ENCODE results near the gene SRY.
"Not testable (repeated sequence)": the region's sequence is repeated elsewhere in the genome, so short reads cannot be mapped to it uniquely, and the experiment has no call there.

The SRY gene

DNA sequence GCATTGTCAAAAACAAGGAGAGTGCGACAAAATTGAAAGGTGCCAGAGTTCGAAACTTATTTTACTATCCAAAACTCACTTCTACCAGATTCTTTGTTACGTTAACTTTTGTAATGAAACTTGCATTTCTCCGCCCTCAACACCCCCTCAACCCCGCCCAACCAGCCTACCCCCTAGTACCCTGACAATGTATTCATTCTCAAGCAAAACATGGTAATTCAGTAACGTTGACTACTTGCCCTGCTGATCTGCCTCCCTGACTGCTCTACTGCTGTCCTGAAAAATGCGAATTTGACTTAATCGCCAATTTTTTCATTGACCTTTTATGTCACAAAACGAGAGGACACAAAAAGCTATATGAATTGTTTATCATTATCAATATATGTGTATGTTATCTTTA is at the start of gene SRY:
Gene SRY (minus strand): TSS at position 83 of the 400 bp plus-strand sequence. CDS start 79 bp downstream, at position 4.
- DNase-seq: no peak

DNA sequence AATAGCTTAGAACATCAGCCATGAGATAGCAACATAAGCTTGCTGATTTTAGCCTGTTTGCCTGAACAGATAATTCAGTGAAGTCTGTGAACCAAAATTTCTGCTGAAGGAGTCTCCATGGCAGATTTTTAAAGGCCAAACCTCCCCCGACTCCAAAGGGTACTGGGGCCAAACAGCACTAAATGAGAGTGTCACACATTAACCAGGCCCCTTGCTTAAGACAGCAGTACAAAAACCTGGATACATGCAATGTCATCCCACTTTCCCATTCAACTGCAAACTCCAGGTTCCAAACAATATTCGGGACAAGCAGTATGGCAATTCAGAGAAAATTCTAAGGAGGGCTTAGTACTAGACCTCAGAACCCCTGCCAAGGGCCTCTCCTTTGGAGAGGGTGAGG is 49.6 kb upstream of the SRY start:
- no peak for DNase-seq

DNA sequence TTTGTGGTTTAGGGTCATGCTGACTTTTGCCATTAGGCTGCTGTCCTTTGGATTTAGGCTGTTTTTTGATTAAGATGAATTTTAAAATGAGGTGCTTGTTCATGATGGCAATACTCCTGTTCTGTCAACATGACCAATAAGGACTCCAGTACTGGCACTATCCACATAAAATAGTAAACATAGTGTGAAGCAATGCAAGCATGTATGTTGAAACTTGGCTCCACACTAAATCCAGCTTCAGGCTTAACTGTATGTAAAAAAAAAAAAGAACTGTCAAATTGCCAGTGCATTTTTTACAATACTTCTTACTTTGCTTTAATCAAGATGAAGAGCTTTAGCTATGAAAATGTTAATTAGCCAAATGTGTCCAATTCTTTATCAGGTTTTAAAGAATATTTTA is 47.7 kb upstream of the SRY start:
- no peak for DNase-seq

DNA sequence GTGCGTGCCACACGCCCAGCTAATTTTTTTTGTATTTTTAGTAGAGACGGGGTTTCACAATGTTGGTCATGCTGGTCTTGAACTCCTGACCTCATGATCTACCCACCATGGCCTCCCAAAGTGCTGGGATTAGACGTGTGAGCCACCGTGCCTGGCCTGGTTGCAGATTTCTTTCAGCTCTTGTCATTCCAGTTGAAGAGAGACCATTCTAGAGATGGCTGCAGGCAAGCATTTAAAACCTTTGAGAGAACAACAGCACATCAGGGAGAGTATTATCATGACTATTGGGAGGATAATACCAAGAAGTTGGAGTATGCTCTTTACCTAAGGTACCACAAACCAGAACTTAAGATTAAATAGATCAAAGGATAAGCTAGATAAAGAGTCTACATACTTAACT is 41.0 kb upstream of the SRY start:
- DNase-seq: no peak

DNA sequence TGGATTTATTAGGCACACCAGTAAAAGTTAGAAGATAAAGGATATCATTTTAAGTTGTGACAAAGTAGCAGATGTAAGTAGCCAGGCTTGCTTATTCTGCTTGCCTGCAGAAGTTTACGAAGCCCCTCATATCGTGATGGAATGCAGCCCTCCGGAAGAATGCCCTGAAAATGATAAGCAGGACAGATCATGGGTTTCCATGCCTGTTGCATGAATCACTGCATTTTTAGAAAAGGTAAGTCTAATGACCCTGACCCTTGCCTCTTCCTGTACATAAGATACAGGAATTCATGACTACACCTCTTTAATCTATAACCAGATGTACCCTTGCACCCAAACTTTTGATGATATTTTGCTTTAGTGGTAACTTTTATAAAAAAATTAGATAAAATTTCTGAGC is 37.0 kb upstream of the SRY start:
- DNase-seq: no peak

DNA sequence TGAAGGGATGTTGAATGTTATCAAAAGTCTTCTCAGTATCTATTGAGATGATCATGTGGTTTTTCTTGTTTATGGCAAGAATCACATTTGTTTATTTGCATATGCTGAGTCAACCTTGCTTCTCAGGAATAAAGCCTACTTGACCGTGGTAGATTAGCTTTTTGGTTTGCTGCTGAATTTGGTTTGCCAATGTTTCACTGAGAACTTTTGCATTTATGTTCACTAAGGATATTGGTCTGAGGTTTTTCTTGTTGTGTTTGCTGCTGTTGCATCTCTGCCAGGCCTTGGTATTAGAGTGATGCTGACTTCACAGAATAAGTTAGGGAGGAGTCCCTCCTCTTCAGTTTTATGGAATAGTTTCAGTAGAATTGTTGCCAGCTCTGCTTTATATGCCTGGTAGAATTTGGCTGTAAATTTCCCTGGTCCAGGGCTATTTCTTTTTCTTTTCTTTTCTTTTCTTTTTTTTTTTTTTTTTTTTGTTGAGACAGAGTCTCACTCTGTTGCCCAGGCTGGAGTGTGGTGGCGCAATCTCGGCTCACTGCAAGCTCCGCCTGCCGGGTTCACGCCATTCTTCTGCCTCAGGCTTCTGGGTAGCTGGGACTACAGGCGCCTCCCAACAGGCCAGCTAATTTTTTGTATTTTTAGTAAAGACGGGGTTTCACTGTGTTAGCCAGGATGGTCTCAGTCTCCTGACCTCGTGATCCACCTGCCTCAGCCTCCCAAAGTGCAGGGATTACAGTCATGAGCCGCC is 29.8 kb upstream of the SRY start:
- DNase-seq: not testable (repeated sequence)

DNA sequence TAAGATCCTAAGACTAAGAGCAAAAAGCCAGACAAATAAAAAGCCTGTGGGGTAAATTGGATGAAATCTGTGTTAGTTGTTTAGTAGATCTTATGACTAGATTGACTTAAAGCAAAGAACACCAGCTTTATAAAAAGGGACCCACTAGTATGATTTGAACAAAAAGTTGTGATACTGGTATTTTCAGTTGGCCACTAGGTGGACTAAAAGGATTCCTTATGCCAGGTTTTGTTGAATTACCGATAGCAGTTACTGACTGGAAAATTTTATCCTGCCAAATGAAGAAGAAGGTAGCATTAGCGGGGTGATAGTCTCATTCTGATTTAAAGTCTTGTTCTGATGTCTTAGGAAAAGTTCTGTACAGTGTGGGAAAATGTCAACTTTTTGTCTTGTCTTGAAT is 12.8 kb upstream of the SRY start:
- DNase-seq: no peak

DNA sequence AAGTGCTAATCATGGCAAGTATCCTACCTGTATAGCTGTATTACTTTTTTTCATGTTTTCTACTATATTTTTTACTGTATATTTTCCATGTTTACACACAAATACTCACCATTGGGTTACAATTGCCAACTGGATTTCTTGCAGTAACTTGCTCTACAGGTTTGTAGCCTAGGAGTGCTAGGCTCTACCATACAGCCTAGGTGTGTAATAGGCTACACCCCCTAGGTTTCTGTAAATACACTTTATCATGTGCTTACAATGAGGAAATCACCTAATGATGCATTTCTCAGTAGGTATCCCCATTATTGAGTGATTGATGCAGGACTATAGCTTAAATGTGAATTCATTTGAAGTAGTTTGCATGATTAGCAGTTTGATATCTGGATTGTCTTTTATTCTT is 10.5 kb upstream of the SRY start:
- no peak for DNase-seq

DNA sequence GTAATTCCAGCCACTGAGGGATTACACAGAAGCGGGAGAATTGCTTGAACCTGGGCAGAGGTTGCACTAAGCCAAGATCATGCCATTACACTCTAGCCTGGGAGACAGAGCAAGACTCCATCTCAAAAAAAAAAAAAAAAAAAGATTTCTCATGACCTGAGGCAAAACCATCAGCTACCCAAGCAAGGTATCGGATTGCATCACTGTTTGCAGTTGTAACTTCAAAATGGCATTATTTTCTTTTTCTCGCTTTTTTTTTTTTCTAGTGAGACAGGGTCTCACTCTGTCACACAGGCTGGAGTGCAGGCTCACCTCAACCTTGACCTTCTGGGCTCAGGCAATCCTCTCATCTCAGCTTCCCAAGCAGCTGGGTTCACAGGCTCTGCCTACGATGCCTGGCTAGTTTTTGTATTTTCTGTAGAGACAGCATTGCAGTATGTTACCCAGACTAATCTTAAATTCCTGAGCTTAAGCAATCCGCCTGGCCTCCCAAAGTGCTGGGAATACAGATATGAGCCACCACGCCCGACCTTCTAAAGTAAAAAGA is 9.6 kb upstream of the SRY start:
- no peak for DNase-seq

DNA sequence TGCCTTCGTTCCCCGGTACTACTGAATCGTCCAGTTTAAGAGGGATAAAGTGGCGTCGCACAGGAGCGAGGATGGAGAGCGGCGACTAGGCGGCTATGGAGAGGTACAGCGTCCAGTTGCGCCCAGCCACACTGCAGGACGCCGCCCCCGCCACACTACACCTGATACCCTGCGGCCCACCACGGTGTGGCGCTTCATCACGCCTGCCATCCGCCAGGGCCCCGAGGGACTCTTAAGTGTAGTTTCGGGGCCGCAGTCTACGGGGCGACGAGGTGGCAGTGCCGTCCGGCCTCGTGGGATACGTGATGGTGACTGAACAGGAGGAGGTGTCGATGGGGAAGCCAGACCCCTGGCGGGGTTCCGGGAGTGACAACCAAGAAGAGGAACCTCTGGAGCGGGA is 2.3 kb upstream of the SRY start:
- no peak for DNase-seq

DNA sequence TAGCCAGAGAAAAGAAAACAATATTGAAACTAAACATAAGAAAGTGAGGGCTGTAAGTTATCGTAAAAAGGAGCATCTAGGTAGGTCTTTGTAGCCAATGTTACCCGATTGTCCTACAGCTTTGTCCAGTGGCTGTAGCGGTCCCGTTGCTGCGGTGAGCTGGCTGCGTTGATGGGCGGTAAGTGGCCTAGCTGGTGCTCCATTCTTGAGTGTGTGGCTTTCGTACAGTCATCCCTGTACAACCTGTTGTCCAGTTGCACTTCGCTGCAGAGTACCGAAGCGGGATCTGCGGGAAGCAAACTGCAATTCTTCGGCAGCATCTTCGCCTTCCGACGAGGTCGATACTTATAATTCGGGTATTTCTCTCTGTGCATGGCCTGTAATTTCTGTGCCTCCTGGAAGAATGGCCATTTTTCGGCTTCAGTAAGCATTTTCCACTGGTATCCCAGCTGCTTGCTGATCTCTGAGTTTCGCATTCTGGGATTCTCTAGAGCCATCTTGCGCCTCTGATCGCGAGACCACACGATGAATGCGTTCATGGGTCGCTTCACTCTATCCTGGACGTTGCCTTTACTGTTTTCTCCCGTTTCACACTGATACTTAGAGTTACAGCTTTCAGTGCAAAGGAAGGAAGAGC is 488 bp downstream of the SRY start:
- DNase-seq: no peak

Data from KG1 (cell line).